C4-2B (cell line): Measurements from ENCODE around the gene KRT73.

Source experiments
- H3K27ac ChIP-seq: fragments of 450-650 bp; 2 replicates; pipeline ENCODE4 v1.5.1; 2017
- ZFX ChIP-seq: fragments of 450-650 bp; IDR thresholded peaks from 2 replicates; pipeline ENCODE4 v1.6.1; 2017
- TF ChIP-seq, protein P1 (sequence below): fragments of 450-650 bp; conservative IDR thresholded peaks from 2 replicates; pipeline ENCODE4 v1.5.1; 2017; ENCODE audit warnings: mild to moderate bottlenecking

KRT73 gene

DNA sequence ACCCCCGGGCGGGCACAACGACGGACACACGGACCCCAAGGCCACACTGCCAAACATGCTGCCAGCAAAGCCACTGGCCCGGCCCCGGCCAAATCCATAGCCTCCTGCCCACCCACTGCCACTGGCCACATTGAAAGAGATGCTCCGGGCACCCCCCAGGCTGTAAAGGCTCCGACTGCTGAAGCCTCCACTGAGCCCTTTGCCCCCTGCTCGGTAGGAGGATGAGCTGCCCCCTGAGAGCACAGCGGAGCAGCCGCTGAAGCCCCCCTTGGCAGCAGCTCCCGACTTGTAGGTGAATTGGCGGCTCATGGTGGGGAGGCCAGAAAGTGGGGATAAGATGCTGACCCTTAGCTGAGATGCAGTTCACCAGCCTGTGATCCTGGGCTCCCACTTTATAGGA lies at the start of gene KRT73:
Gene KRT73 (minus strand): TSS at position 344 of the 400 bp plus-strand sequence. CDS start 35 bp downstream, at position 309.
- H3K27ac ChIP-seq: no peak within 1 kb of the TSS

DNA sequence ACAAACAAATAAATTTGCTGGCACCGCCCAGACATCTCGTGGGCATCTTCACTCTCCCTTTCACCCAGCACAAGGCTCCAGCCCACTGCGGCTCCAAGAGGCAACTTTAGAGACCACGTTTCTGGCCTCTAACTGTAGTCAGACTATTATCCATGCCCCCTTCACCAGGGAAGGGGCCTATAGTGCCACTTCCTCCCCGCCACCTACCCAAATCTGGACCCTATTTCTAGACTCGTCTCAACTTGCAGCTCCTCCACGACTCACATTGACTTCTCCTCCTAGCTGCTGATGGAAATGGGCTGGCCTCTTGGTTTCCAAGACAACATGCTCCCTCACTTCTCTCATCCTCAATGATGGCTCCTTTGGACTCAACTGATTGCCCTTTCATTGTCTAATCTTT lies 49.6 kb upstream of the KRT73 start:
- H3K27ac ChIP-seq: no peak overlapping the region
- TF ChIP-seq, protein P1, sequence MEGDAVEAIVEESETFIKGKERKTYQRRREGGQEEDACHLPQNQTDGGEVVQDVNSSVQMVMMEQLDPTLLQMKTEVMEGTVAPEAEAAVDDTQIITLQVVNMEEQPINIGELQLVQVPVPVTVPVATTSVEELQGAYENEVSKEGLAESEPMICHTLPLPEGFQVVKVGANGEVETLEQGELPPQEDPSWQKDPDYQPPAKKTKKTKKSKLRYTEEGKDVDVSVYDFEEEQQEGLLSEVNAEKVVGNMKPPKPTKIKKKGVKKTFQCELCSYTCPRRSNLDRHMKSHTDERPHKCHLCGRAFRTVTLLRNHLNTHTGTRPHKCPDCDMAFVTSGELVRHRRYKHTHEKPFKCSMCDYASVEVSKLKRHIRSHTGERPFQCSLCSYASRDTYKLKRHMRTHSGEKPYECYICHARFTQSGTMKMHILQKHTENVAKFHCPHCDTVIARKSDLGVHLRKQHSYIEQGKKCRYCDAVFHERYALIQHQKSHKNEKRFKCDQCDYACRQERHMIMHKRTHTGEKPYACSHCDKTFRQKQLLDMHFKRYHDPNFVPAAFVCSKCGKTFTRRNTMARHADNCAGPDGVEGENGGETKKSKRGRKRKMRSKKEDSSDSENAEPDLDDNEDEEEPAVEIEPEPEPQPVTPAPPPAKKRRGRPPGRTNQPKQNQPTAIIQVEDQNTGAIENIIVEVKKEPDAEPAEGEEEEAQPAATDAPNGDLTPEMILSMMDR: no peak
- TF ChIP-seq ZFX: no peak

More for the DNA sequence above, at the start of gene KRT73:
- TF ChIP-seq ZFX: no peak
- TF ChIP-seq, protein P1: no peak

DNA sequence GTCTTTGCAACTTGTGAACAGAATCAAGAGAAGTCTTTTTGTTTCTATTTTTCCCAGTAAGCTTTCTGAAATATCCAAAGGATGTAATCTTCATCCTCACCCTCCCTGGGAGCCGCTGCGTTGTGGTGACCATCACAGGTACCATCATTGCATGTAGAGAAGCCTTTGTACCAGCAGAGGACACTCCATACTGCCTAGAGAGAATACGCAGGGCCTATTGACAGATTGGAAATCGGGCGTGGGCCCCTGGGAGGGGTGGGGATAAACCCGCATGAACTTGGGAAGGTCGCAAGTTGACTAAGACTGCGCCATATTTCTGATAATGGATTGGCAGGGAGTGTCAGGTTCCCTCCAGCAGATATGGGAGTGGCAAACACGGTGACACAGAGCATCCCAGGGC lies 49.1 kb upstream of the KRT73 start:
- H3K27ac ChIP-seq: no peak overlapping the region
- TF ChIP-seq ZFX: no peak
- TF ChIP-seq, protein P1: peak; percentile 34

DNA sequence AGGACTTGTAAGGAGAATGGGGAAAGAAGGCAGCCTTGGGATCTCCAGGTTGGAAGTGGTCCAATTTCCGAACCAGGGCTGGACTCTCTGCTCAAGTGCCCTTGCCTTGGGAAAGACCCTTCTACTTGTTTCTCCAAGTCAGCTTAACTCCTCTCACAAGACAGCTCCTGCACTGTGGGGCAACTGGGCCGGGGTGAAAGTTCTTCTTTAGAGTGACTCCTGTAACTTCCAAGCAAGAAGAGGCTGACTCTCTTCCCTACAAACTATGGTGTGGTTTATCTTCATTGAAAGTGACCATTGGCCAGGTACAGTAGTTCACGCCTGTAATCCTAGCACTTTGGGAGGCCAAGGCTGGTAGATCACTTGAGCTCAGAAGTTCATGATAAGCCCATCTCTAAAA lies 48.1 kb upstream of the KRT73 start:
- no peak overlapping the region for H3K27ac ChIP-seq
- no peak for TF ChIP-seq ZFX
- TF ChIP-seq, protein P1: no peak

DNA sequence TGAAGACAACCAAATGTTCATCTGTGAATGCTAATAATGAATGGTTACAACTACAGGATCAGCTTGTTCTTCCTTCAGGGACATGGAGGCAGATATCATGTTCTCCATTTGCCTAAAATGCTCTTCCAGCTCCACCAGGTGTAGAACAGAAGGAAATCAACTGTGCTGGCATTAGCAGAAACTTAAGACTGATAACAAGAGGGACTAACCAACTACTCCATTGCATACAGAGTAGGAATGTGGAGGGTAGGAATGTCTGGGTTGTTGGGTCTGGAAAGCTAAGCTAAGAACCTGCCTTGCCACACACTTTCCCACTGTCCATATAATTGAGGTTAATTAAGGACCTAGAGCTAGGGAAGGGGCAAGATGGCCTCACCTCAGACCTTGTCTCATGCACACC lies 45.1 kb upstream of the KRT73 start:
- TF ChIP-seq, protein P1: no peak
- TF ChIP-seq ZFX: no peak
- H3K27ac ChIP-seq: no peak overlapping the region

DNA sequence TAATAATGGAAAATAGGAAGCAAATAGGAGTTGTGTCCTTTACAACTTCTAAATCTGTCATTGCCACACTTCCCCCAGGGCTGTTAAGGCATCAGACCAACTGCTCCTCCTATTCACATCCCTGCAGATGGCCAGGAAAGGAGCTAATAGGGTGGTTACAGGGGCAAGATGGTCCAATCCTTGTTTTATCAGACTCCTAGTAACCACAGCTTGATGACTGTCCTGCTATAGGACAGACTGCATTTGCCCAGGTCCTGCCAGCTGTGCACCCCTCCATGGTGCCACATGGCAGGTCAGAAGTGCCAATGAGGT lies 44.5 kb upstream of the KRT73 start:
- no peak overlapping the region for H3K27ac ChIP-seq
- no peak for TF ChIP-seq ZFX
- TF ChIP-seq, protein P1: no peak

DNA sequence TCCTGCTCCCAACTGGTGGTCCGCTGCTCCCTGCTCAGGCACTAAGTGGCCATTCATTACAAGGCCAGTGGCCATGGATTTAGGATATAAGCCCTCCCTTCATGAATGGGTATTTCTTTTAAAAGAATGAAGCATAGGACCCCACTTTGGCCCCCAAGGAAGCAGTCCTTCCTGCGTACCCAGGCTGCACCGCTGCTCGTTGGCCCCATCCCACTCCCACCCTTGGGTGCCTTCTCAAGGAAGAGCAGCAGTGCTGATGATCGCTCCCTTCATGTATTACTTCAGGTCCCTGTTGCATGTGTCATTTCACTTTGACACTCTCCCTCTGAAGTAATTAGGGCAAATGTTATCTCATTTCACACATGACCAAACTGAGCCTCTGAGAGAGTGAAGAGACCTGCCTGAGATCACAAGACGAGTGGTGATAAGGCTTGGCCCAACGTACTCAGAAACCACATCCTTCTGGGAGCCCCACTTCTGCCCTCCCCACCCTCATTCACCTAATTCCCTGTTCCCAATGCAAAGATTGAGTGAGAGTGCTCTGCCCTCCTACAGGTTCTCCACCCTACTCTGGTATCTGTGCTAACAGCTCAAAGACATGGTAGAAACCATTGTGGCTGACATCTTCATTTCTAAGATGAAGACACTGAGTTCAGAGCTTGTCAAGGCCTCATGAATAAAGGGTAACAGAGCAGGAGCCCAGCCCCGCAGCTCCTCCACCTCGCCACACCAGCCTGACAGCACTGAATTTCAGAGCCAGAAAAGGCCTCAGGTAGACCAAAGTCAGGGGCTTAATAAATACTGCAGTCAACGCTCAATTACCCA lies 43.9 kb upstream of the KRT73 start:
- no peak overlapping the region for H3K27ac ChIP-seq
- TF ChIP-seq ZFX: no peak
- TF ChIP-seq, protein P1: no peak
